ENCODE results near the gene MSI2. TPM values are rescaled to one million over a fixed set of nuclear protein-coding genes. Genes with fewer than 3 reads are reported as not detected.

The MSI2 gene
- total RNA-seq, 4 donors from 2014 or later, result 15.9 to 22.9 (median 17.0) TPM

DNA sequence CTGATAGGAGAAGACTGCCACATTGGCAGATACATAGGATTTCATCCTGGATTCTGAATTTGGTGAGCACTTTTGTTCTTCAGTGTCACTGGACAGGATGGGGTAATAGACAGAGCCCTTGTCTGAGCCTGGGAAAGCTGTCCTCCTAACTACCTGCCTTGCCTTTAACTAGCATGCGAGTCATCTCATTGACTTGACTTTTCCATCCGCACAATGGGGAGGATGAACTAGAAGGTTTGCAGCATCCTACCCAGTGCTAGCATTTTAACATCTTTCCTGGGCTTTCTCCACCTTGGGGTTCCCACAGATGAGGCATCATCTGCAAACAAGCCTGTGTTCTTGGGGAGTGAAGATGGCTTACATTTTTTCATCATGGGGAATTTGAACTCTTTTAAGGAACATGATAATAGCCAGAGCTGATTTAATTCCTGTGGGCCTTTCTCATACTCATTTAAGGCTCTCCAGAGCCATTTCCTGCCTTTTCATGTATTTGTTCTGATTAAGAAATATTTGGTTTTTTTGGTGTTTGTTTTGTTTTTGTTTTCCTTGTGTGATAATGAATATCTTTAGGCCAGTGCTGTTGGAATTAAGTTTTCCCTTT lies 139.5 kb downstream of the MSI2 start:
- Histone ChIP-seq H3K4me1 (no peaks in the 10 kb centered on the region), H3K27ac (no peak overlapping the region), H3K27me3 (no peaks in the 10 kb centered on the region), H3K4me3 (no peak overlapping the region), H3K9me3 (peaks cover 0 to 11% (median 0%) of the 10 kb centered on the region in 3 donors), H3K36me3 (peaks cover 0 to 5% (median 0%) of the 10 kb centered on the region in 3 donors)
- DNase-seq, result no peak
- no peak for TF ChIP-seq POLR2A (IDR thresholded peaks at IDR 0.05)
- TF ChIP-seq, protein P1, sequence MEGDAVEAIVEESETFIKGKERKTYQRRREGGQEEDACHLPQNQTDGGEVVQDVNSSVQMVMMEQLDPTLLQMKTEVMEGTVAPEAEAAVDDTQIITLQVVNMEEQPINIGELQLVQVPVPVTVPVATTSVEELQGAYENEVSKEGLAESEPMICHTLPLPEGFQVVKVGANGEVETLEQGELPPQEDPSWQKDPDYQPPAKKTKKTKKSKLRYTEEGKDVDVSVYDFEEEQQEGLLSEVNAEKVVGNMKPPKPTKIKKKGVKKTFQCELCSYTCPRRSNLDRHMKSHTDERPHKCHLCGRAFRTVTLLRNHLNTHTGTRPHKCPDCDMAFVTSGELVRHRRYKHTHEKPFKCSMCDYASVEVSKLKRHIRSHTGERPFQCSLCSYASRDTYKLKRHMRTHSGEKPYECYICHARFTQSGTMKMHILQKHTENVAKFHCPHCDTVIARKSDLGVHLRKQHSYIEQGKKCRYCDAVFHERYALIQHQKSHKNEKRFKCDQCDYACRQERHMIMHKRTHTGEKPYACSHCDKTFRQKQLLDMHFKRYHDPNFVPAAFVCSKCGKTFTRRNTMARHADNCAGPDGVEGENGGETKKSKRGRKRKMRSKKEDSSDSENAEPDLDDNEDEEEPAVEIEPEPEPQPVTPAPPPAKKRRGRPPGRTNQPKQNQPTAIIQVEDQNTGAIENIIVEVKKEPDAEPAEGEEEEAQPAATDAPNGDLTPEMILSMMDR (IDR thresholded peaks at IDR 0.05), result no peak
- intact Hi-C loops (cut with DNase I), result no loop called here
- WGBS, 2 donors, result 94 to 100% methylated on average over 2 of the region's 2 CpGs

DNA sequence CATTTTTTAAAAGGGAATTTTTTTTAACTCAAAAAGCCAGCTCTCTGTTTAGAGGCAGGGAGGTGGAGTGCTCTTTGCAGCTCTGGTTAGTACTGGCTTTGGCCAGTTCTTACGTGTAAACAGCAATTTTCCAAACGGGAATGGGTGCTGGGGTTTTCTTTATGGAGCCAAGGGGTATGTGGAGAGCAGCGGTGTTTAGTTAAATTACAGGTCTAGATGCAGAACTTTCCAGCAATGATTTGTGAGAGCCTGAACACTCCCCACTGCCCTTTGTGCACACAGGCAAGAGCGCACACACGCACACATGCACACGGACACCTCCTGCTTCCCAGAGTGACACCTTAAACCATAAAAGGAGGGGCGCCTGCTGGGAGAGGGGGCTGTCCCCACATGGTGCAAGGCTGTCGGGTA lies 140.2 kb downstream of the MSI2 start:
- Histone ChIP-seq H3K36me3 (peaks cover 0 to 9% (median 0%) of the 10 kb centered on the region in 3 donors), H3K4me3 (no peak overlapping the region), H3K27ac (no peak overlapping the region), H3K27me3 (no peaks in the 10 kb centered on the region), H3K4me1 (no peaks in the 10 kb centered on the region), H3K9me3 (peaks cover 0 to 11% (median 0%) of the 10 kb centered on the region in 3 donors)
- 76 to 82% methylated on average over 5 to 8 of the region's 8 CpGs for WGBS, 2 donors
- intact Hi-C loops (cut with DNase I), result no loop called here
- no peak for TF ChIP-seq POLR2A (IDR thresholded peaks at IDR 0.05)
- no peak for DNase-seq

DNA sequence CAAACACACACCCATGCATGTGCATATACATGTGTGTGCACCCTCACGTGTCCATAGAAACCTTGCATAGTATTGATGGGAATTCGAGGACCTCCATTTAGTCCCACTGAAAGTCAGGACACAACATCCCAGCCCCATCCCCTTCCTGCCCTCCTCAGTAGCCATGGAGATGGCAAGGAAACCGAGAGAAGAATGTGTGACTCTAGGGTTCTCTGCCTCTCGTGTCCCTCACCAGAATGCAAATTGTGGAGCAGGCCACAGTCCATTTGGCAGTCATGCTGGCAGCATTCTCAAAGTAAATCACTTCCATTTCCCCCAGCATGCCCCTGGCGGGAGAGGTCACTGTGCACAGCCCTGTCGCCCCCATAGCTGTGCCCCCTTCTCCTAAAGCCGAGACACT lies 141.1 kb downstream of the MSI2 start:
- no peak for DNase-seq
- Histone ChIP-seq H3K4me3 (no peak overlapping the region), H3K4me1 (peaks cover 0 to 4% (median 0%) of the 10 kb centered on the region in 3 donors), H3K27ac (no peak overlapping the region), H3K27me3 (no peaks in the 10 kb centered on the region), H3K36me3 (peaks cover 0 to 17% (median 0%) of the 10 kb centered on the region in 3 donors), H3K9me3 (peaks cover 0 to 11% (median 0%) of the 10 kb centered on the region in 3 donors)
- WGBS, 2 donors, result 93 to 97% methylated on average over 5 to 7 of the region's 7 CpGs
- intact Hi-C loops (cut with DNase I), result no loop called here
- TF ChIP-seq, protein P1 (IDR thresholded peaks at IDR 0.05), result no peak
- no peak for TF ChIP-seq POLR2A (IDR thresholded peaks at IDR 0.05)

DNA sequence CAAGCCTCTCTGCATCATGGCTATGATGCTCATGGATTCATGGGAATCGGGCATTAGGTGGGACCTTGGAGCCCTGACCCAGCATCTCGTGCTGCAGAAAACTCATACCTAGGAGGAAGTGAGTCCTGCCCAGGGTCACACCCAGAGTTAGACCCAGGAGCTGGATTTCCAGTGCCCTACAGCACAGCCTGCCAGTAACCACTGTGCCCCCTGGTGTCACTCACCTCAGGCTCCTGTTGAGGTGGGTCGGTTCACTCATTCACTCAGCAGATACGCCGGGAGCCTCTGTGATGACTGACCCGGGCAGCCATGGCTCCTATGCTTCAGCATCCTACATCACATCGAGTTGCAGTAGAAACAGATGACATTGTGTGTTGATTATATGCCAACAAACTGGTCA lies 143.4 kb downstream of the MSI2 start:
- H3K4me3 ChIP-seq, result no peak overlapping the region
- H3K27ac ChIP-seq, result no peak overlapping the region
- no peaks in the 10 kb centered on the region for H3K9me3 ChIP-seq
- H3K36me3 ChIP-seq, result peaks cover 0 to 30% (median 0%) of the 10 kb centered on the region in 3 donors
- intact Hi-C loops (cut with DNase I), result no loop called here
- WGBS, 2 donors, result 90 to 95% methylated on average over 4 of the region's 7 CpGs
- peaks cover 0 to 17% (median 0%) of the 10 kb centered on the region in 3 donors for H3K4me1 ChIP-seq
- no peak for DNase-seq
- H3K27me3 ChIP-seq, result no peaks in the 10 kb centered on the region
- TF ChIP-seq POLR2A (IDR thresholded peaks at IDR 0.05), result no peak
- TF ChIP-seq, protein P1 (IDR thresholded peaks at IDR 0.05), result no peak

DNA sequence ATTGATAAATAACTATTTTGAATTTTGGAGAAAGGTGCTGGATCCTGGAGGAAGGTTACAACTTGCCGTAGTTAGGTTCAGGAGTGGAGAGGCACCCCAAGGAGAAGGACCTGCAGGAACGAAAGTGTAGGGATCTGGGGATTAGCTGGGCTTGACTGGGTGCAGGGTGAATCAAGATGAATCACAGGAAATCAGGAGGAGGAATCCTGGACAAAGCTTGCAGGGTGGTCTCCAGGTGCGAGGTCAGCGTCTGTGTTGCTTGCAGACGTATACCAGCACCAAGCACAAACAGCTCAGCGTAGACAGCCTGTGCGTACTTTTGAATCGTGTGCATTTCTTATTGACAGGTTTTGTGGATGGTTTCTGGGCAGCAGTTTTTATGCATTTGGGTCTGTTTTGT lies 144.3 kb downstream of the MSI2 start:
- no peak for TF ChIP-seq POLR2A (IDR thresholded peaks at IDR 0.05)
- TF ChIP-seq, protein P1 (IDR thresholded peaks at IDR 0.05), result no peak
- intact Hi-C loops (cut with DNase I), result no loop called here
- no peak overlapping the region for H3K4me3 ChIP-seq
- no peak overlapping the region for H3K27ac ChIP-seq
- 75 to 88% methylated on average over 8 of the region's 8 CpGs for WGBS, 2 donors
- H3K27me3 ChIP-seq, result no peaks in the 10 kb centered on the region
- peaks cover 0 to 34% (median 0%) of the 10 kb centered on the region in 3 donors for H3K36me3 ChIP-seq
- DNase-seq, result no peak
- H3K9me3 ChIP-seq, result no peaks in the 10 kb centered on the region
- peaks cover 0 to 24% (median 0%) of the 10 kb centered on the region in 3 donors for H3K4me1 ChIP-seq
